ENCODE data around the gene ARVCF.

ARVCF gene

GRCh38 chr22:20017622-20017958 lies 967 bp upstream of the ARVCF start:
- DNase-seq (ENCODE audit: low spot score): no peak

GRCh38 chr22:20015971-20016733 lies 471 bp downstream of the ARVCF start:
- FAIRE-seq (no peak), DNase-seq (ENCODE audit: low spot score) (no peak)

More at GRCh38 chr22:20017622-20017958, 967 bp upstream of the ARVCF start:
- no peak for FAIRE-seq

- DNase-seq (ENCODE audit: low spot score): no peak
- no peak for FAIRE-seq
These were observed 1.4 kb downstream of the ARVCF start for GRCh38 chr22:20015187-20015625.

- DNase-seq (ENCODE audit: low spot score) (no peak), FAIRE-seq (no peak)
These were observed 2.0 kb downstream of the ARVCF start for GRCh38 chr22:20014526-20015186.

GRCh38 chr22:20013382-20013871 lies 3.2 kb downstream of the ARVCF start:
- DNase-seq (ENCODE audit: low spot score) (no peak), FAIRE-seq (no peak)

GRCh38 chr22:20012741-20013331 lies 3.8 kb downstream of the ARVCF start:
- FAIRE-seq (no peak), DNase-seq (ENCODE audit: low spot score) (no peak)

- no peak for DNase-seq (ENCODE audit: low spot score)
- FAIRE-seq: no peak
These were observed 4.5 kb downstream of the ARVCF start for GRCh38 chr22:20011993-20012740.

- FAIRE-seq: no peak
- no peak for DNase-seq (ENCODE audit: low spot score)
These were observed 5.3 kb downstream of the ARVCF start for GRCh38 chr22:20011123-20011992.

- FAIRE-seq (no peak), DNase-seq (ENCODE audit: low spot score) (no peak)
These were observed 6.1 kb downstream of the ARVCF start for GRCh38 chr22:20010307-20011122.

- DNase-seq (ENCODE audit: low spot score): no peak
- no peak for FAIRE-seq
These were observed 6.9 kb downstream of the ARVCF start for GRCh38 chr22:20009582-20010306.

- no peak for FAIRE-seq
- no peak for DNase-seq (ENCODE audit: low spot score)
These were observed 7.6 kb downstream of the ARVCF start for GRCh38 chr22:20009018-20009491.

GRCh38 chr22:20008221-20008995 lies 8.2 kb downstream of the ARVCF start:
- DNase-seq (ENCODE audit: low spot score) (no peak), FAIRE-seq (no peak)

GRCh38 chr22:20004464-20004863 lies 12.2 kb downstream of the ARVCF start:
- FAIRE-seq (no peak), DNase-seq (ENCODE audit: low spot score) (no peak)

- DNase-seq (ENCODE audit: low spot score) (no peak), FAIRE-seq (no peak)
These were observed 13.3 kb downstream of the ARVCF start for GRCh38 chr22:20003304-20003703.

GRCh38 chr22:20002636-20003035 lies 14.0 kb downstream of the ARVCF start:
- FAIRE-seq: no peak
- no peak for DNase-seq (ENCODE audit: low spot score)

- FAIRE-seq (no peak), DNase-seq (ENCODE audit: low spot score) (no peak)
These were observed 14.5 kb downstream of the ARVCF start for GRCh38 chr22:20002128-20002527.

- DNase-seq (ENCODE audit: low spot score) (no peak), FAIRE-seq (no peak)
These were observed 15.5 kb downstream of the ARVCF start for GRCh38 chr22:20001082-20001638.

All from RCC 7860 (cell line).